OCI-LY1 (cell line): Measurements from ENCODE around the gene DPYSL3.

Source experiments
- H2AFZ ChIP-seq: fragments of 200-600 bp; sonication (generic), shearing (Covaris generic); 2 replicates; pipeline ENCODE4 v1.6.0; 2014; ENCODE audit warnings: antibody characterized with exemption, mild to moderate bottlenecking, low read length
- H3F3A ChIP-seq: fragments of 200-600 bp; sonication (generic), shearing (Covaris generic); 2 replicates; pipeline ENCODE4 v1.6.0; 2014; ENCODE audit warnings: mild to moderate bottlenecking, antibody characterized with exemption, low read length, moderate library complexity; ENCODE audit not compliant: insufficient read depth
- H3K27ac ChIP-seq: fragments of 200-600 bp; sonication (generic); 2 replicates; pipeline ENCODE4 v1.5.1; 2014; ENCODE audit warnings: low read length, mixed run types, mild to moderate bottlenecking, low read depth; ENCODE audit not compliant: poor library complexity, severe bottlenecking
- H3K27me3 ChIP-seq: fragments of 200-600 bp; sonication (generic); 2 replicates; pipeline ENCODE4 v1.6.0; 2014; ENCODE audit warnings: antibody characterized with exemption, mild to moderate bottlenecking, low read length, moderate library complexity; ENCODE audit not compliant: insufficient read depth
- H3K36me3 ChIP-seq: fragments of 200-600 bp; sonication (generic); 2 replicates; pipeline ENCODE4 v1.6.1; 2014; ENCODE audit warnings: mild to moderate bottlenecking, antibody characterized with exemption, low read length, moderate library complexity, mixed read lengths; ENCODE audit not compliant: insufficient read depth
- H3K4me1 ChIP-seq: fragments of 200-600 bp; sonication (generic); 2 replicates; pipeline ENCODE4 v1.5.1; 2014; ENCODE audit warnings: mild to moderate bottlenecking, low read length, moderate library complexity; ENCODE audit not compliant: insufficient read depth, severe bottlenecking
- H3K4me2 ChIP-seq: fragments of 200-600 bp; sonication (generic), shearing (Covaris generic); 2 replicates; pipeline ENCODE4 v1.6.1; 2014; ENCODE audit warnings: low read length
- H3K4me3 ChIP-seq: fragments of 200-600 bp; sonication (generic); 2 replicates; pipeline ENCODE4 v1.5.1; 2014; ENCODE audit warnings: low read length, low read depth, mild to moderate bottlenecking, mixed read lengths; ENCODE audit not compliant: poor library complexity, severe bottlenecking
- H3K79me2 ChIP-seq: fragments of 200-600 bp; shearing (Covaris generic); 2 replicates; pipeline ENCODE4 v1.6.1; 2016; ENCODE audit warnings: mixed run types, low read length, mixed read lengths; ENCODE audit not compliant: insufficient read depth
- H3K9ac ChIP-seq: fragments of 200-600 bp; sonication (generic), shearing (Covaris generic); 2 replicates; pipeline ENCODE4 v1.6.1; 2014; ENCODE audit warnings: mild to moderate bottlenecking, low read length, mixed read lengths
- H3K9me2 ChIP-seq: fragments of 200-600 bp; sonication (generic), shearing (Covaris generic); 2 replicates; pipeline ENCODE4 v1.6.1; 2014; ENCODE audit warnings: low read depth, mild to moderate bottlenecking, low read length, mixed read lengths
- H3K9me3 ChIP-seq: fragments of 200-600 bp; shearing (Covaris generic); 2 replicates; pipeline ENCODE4 v1.6.1; 2014; ENCODE audit warnings: low read length, mixed read lengths
- H4K20me1 ChIP-seq: fragments of 200-600 bp; sonication (generic), shearing (Covaris generic); 2 replicates; pipeline ENCODE4 v1.6.0; 2016; ENCODE audit warnings: mild to moderate bottlenecking, low read length; ENCODE audit not compliant: insufficient read depth
- EZH2 ChIP-seq: fragments of 200-600 bp; sonication (generic), shearing (Covaris generic); IDR thresholded peaks from 2 replicates; pipeline ENCODE4 v1.8.0; 2017; ENCODE audit warnings: borderline replicate concordance, mixed run types, mild to moderate bottlenecking, antibody characterized with exemption, low read length, moderate library complexity, mixed read lengths
- TF ChIP-seq, protein P1 (sequence below): fragments of 200-600 bp; sonication (generic), shearing (Covaris generic); IDR thresholded peaks from 2 replicates; pipeline ENCODE4 v1.5.1; 2017; ENCODE audit warnings: mild to moderate bottlenecking, antibody characterized with exemption, low read length, moderate library complexity, mixed read lengths

DPYSL3 gene

DNA sequence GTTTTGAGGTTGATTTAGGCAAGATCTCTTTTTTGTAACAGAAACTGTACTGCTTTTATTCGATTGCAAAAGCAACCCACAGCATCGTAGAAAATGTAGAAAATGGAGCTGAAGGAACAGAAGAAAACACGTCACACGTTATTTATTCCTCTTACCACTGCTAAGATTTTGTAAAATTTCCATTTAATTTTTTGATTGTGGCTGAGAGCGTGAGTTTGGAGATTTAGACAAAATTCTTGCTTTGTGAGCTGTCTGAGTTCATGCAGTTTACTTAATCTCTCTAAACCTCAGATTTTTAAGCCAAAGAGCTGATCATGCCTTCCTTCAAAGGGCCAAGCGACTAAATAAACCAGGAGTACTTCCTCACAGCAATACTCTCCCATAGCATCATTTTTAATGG lies 24.8 kb downstream of the DPYSL3 start:
- Histone ChIP-seq H3K36me3 (no peaks in the 10 kb centered on the region), H3K9me3 (no peaks in the 10 kb centered on the region), H3F3A (no peaks in the 10 kb centered on the region), H2AFZ (no peak overlapping the region), H3K27me3 (no peaks in the 10 kb centered on the region), H3K4me3 (no peak overlapping the region), H3K4me2 (no peak overlapping the region), H3K4me1 (no peaks in the 10 kb centered on the region), H3K9me2 (no peaks in the 10 kb centered on the region), H3K27ac (no peak overlapping the region), H3K9ac (no peak overlapping the region), H3K79me2 (no peaks in the 10 kb centered on the region), H4K20me1 (no peaks in the 10 kb centered on the region)
- no peak for TF ChIP-seq EZH2
- TF ChIP-seq, protein P1, sequence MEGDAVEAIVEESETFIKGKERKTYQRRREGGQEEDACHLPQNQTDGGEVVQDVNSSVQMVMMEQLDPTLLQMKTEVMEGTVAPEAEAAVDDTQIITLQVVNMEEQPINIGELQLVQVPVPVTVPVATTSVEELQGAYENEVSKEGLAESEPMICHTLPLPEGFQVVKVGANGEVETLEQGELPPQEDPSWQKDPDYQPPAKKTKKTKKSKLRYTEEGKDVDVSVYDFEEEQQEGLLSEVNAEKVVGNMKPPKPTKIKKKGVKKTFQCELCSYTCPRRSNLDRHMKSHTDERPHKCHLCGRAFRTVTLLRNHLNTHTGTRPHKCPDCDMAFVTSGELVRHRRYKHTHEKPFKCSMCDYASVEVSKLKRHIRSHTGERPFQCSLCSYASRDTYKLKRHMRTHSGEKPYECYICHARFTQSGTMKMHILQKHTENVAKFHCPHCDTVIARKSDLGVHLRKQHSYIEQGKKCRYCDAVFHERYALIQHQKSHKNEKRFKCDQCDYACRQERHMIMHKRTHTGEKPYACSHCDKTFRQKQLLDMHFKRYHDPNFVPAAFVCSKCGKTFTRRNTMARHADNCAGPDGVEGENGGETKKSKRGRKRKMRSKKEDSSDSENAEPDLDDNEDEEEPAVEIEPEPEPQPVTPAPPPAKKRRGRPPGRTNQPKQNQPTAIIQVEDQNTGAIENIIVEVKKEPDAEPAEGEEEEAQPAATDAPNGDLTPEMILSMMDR: no peak

DNA sequence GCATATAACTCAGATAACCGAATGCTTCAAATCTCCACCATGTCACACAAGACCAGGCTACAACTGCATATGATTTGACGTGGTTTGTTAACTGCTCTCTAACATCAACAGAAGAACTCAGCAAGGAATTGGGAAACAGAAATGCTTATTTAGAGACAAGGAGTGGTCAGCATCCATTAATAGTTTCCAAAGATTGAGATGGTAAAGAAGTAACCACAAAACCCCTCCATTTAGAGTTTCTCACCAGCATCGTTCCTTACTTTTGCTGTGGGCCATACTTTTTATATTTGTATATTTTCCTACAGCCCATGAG lies 25.2 kb downstream of the DPYSL3 start:
- Histone ChIP-seq H3F3A (no peaks in the 10 kb centered on the region), H3K4me2 (no peak overlapping the region), H3K27ac (no peak overlapping the region), H3K36me3 (no peaks in the 10 kb centered on the region), H3K79me2 (no peaks in the 10 kb centered on the region), H3K9me3 (no peaks in the 10 kb centered on the region), H3K27me3 (no peaks in the 10 kb centered on the region), H3K9me2 (no peaks in the 10 kb centered on the region), H3K9ac (no peak overlapping the region), H2AFZ (no peak overlapping the region), H4K20me1 (no peaks in the 10 kb centered on the region), H3K4me1 (no peaks in the 10 kb centered on the region), H3K4me3 (no peak overlapping the region)
- TF ChIP-seq EZH2: no peak
- TF ChIP-seq, protein P1: no peak

DNA sequence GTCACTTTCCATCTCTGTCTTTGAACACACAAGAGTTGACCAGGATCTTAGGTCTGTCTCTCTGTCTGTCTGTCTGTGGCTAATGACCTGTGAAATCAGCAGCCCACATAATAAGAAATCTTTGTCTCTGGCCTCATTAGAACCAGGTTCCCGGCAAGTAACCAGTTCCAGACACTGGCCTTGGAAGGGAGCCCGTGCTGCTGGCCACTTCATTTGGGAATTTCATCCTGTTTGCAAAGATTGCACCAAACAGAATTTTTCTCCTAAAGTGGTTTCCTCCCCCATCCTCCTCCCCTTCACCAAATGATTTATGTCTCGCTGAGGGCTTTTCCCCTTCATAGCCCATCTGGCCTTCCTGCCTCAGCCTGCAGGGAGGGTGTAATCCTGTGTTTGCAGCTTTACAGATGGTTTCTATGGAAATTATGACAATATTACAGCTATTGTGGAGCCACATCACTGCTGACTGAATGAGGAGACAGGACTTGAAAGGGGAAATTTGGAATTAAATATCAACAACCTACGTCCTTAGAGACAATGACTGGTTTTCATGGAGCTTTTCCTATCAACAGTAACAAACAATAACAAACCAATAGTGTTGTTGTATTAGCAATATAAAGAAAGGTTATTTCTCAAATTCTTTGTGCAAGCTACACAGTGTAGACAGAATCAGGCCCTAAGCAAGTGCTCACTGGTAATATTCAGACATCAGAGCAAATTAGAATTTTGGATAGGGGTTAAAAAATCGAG lies 25.7 kb downstream of the DPYSL3 start:
- TF ChIP-seq, protein P1: no peak
- TF ChIP-seq EZH2: no peak
- H3F3A ChIP-seq: no peaks in the 10 kb centered on the region
- H3K27me3 ChIP-seq: no peaks in the 10 kb centered on the region
- H3K9me3 ChIP-seq: no peaks in the 10 kb centered on the region
- no peak overlapping the region for H2AFZ ChIP-seq
- no peaks in the 10 kb centered on the region for H3K36me3 ChIP-seq
- no peaks in the 10 kb centered on the region for H3K4me1 ChIP-seq
- no peak overlapping the region for H3K27ac ChIP-seq
- no peaks in the 10 kb centered on the region for H3K79me2 ChIP-seq
- H3K4me2 ChIP-seq: no peak overlapping the region
- H4K20me1 ChIP-seq: no peaks in the 10 kb centered on the region
- no peaks in the 10 kb centered on the region for H3K9me2 ChIP-seq
- no peak overlapping the region for H3K9ac ChIP-seq
- H3K4me3 ChIP-seq: no peak overlapping the region
